Measurements from ENCODE around the gene OSBPL3. TPM values are rescaled to one million over a fixed set of nuclear protein-coding genes. Genes with fewer than 3 reads are reported as not detected.

The OSBPL3 gene
- total and polyA plus RNA-seq, 2 donors (not counting 1 experiment from before 2014, with no cell fraction given), result 22.7 to 70.2 TPM

GRCh38 chr7:24786306-24786705 is 193.7 kb downstream of the OSBPL3 start:
- H2AFZ ChIP-seq (ENCODE audit: low read length), result no peak overlapping the region
- peaks cover 2% of the 10 kb centered on the region for H3K36me3 ChIP-seq (ENCODE audit: control insufficient read depth, insufficient read depth, low read length)
- no peak overlapping the region for H3K4me3 ChIP-seq (replicated peaks in 1 of 4; ENCODE audit: control extremely low read depth in 1 of 4, insufficient read depth in 1 of 4, low read depth in 3 of 4, low read length in 4 of 4)
- H3K9ac ChIP-seq (ENCODE audit: insufficient read depth, low read length), result no peak overlapping the region
- peak overlapping the region; percentile 82 for H3K27ac ChIP-seq (ENCODE audit: insufficient read depth, low read length)
- no peaks in the 10 kb centered on the region for H3K79me2 ChIP-seq (ENCODE audit: control insufficient read depth, insufficient read depth, low read length)
- no peaks in the 10 kb centered on the region for H3K9me3 ChIP-seq (ENCODE audit: control insufficient read depth, insufficient read depth, low read depth, low read length)
- H3K27me3 ChIP-seq (ENCODE audit: control insufficient read depth, insufficient read depth, low read length), result no peaks in the 10 kb centered on the region
- no peaks in the 10 kb centered on the region for H4K20me1 ChIP-seq (ENCODE audit: control insufficient read depth, extremely low read depth, insufficient read depth, low read length)
- no peak for DNase-seq (ENCODE audit: low read depth in 2 of 2)
- H3K4me1 ChIP-seq (ENCODE audit: control insufficient read depth, extremely low read depth, insufficient read depth, low read length), result no peaks in the 10 kb centered on the region
- no peak overlapping the region for H3K4me2 ChIP-seq (ENCODE audit: extremely low read depth, insufficient read depth, low read length)
- no peak for TF ChIP-seq CTCF (conservative IDR thresholded peaks at IDR 0.05 in 1 of 2, IDR thresholded peaks at IDR 0.05 in 1 of 2; ENCODE audit: low read depth in 1 of 2, low read length in 2 of 2)
- no peak for TF ChIP-seq EZH2 (IDR thresholded peaks at IDR 0.05; ENCODE audit: low read length, missing control alignments)

GRCh38 chr7:24784277-24784676 is 195.7 kb downstream of the OSBPL3 start:
- H4K20me1 ChIP-seq (ENCODE audit: control insufficient read depth, extremely low read depth, insufficient read depth, low read length), result no peaks in the 10 kb centered on the region
- H3K9me3 ChIP-seq (ENCODE audit: control insufficient read depth, insufficient read depth, low read depth, low read length), result no peaks in the 10 kb centered on the region
- DNase-seq (ENCODE audit: low read depth in 2 of 2), result no peak
- H2AFZ ChIP-seq (ENCODE audit: low read length), result no peak overlapping the region
- H3K36me3 ChIP-seq (ENCODE audit: control insufficient read depth, insufficient read depth, low read length), result peaks cover 2% of the 10 kb centered on the region
- H3K4me2 ChIP-seq (ENCODE audit: extremely low read depth, insufficient read depth, low read length), result no peak overlapping the region
- no peak overlapping the region for H3K4me3 ChIP-seq (replicated peaks in 1 of 4; ENCODE audit: control extremely low read depth in 1 of 4, insufficient read depth in 1 of 4, low read depth in 3 of 4, low read length in 4 of 4)
- TF ChIP-seq EZH2 (IDR thresholded peaks at IDR 0.05; ENCODE audit: low read length, missing control alignments), result no peak
- no peak for TF ChIP-seq CTCF (conservative IDR thresholded peaks at IDR 0.05 in 1 of 2, IDR thresholded peaks at IDR 0.05 in 1 of 2; ENCODE audit: low read depth in 1 of 2, low read length in 2 of 2)
- peaks cover 2% of the 10 kb centered on the region for H3K4me1 ChIP-seq (ENCODE audit: control insufficient read depth, extremely low read depth, insufficient read depth, low read length)
- no peak overlapping the region for H3K27ac ChIP-seq (ENCODE audit: insufficient read depth, low read length)
- no peak overlapping the region for H3K9ac ChIP-seq (ENCODE audit: insufficient read depth, low read length)
- H3K27me3 ChIP-seq (ENCODE audit: control insufficient read depth, insufficient read depth, low read length), result no peaks in the 10 kb centered on the region
- H3K79me2 ChIP-seq (ENCODE audit: control insufficient read depth, insufficient read depth, low read length), result no peaks in the 10 kb centered on the region

DNA sequence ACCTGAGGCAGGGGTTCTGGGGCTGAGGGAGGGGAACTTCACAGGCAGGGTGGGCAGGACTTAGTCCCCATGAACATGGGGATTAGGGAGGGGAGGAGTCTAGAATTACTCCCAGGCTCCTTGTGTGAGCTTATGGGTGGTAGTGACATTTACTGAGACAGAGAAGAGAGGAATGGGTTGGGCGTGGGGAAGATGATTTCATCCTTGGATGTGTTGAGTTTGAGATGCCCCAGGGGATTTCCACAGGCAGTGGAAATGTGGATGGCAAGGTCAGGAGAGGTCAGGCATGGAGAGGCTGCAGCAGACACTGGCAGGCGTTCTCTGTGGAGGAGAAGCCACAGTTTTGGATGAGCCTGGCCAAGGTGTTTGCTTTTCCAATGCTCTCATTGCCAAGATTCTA is 196.3 kb downstream of the OSBPL3 start:
- Histone ChIP-seq H3K4me3 (replicated peaks in 1 of 4; ENCODE audit: control extremely low read depth in 1 of 4, insufficient read depth in 1 of 4, low read depth in 3 of 4, low read length in 4 of 4) (no peak overlapping the region), H3K27ac (ENCODE audit: insufficient read depth, low read length) (no peak overlapping the region), H4K20me1 (ENCODE audit: control insufficient read depth, extremely low read depth, insufficient read depth, low read length) (no peaks in the 10 kb centered on the region), H3K4me2 (ENCODE audit: extremely low read depth, insufficient read depth, low read length) (no peak overlapping the region), H3K9ac (ENCODE audit: insufficient read depth, low read length) (no peak overlapping the region), H3K79me2 (ENCODE audit: control insufficient read depth, insufficient read depth, low read length) (no peaks in the 10 kb centered on the region), H3K9me3 (ENCODE audit: control insufficient read depth, insufficient read depth, low read depth, low read length) (no peaks in the 10 kb centered on the region), H3K36me3 (ENCODE audit: control insufficient read depth, insufficient read depth, low read length) (peaks cover 2% of the 10 kb centered on the region), H3K4me1 (ENCODE audit: control insufficient read depth, extremely low read depth, insufficient read depth, low read length) (peaks cover 2% of the 10 kb centered on the region), H2AFZ (ENCODE audit: low read length) (no peak overlapping the region), H3K27me3 (ENCODE audit: control insufficient read depth, insufficient read depth, low read length) (no peaks in the 10 kb centered on the region)
- DNase-seq (ENCODE audit: low read depth in 2 of 2), result no peak
- TF ChIP-seq EZH2 (IDR thresholded peaks at IDR 0.05; ENCODE audit: low read length, missing control alignments), result no peak

Measured in fibroblast of lung (primary cell).